HG02943 (cell line): Measurements from ENCODE around the gene CCDC18.
"Not testable (repeated sequence)": the region's sequence is repeated elsewhere in the genome, so short reads cannot be mapped to it uniquely, and the experiment has no call there.

Experiments used
- ATAC-seq: cut with Tn5 transposase; IDR thresholded peaks from one replicate; pipeline ENCODE4 v1.9.1; 2021; ENCODE audit warnings: mild to moderate bottlenecking, low read depth, moderate library complexity; ENCODE audit not compliant: unreplicated experiment

CCDC18 gene

DNA sequence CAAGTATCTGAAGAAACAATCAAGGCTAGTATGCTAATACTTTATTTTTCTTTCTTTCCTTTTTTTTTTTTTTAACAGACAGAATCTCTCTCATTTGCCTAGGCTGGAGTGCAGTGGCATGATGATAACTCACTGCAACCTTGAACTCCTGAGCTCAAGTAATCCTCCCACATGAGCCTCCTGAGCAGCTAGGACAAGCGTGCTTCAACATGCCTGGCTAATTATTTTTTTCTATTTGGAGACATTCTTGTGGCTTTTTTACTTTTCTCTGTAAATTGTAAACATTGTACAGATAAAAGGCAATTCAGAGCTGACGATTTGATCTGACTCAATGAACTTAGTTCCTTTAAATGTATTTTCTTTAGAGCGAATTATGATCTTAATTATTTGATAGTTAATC is 41.4 kb downstream of the CCDC18 start:
- ATAC-seq = no peak

DNA sequence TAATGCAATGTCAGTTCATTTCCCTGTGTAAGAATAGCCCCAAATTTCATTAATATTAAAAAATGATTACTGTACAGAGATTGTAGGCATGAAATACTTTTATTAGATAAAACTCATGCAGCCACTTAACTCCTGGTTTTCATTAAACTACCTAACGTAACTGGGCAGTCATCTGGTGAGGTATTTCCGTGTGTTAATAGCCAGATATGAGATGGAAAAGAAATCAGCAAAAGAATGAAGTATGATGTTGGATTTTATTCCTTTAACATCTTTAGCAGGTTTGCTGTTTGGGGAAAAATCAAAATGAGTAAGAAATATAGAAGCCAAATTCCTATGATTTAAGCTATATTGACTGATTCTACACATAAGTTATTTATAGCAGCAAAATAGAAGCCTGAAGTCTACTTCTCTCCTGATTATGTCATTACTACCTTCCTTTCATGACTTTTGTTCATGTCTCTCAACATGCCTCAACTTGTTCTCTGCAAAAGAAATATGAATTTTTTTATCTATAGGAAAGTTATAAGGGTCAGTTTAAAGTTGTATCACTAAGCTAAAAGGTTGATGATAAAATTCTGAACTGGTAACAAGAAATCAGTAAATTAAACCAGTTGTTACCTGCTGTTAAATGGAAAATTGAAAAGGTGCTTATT is 42.6 kb downstream of the CCDC18 start:
- ATAC-seq = no peak

DNA sequence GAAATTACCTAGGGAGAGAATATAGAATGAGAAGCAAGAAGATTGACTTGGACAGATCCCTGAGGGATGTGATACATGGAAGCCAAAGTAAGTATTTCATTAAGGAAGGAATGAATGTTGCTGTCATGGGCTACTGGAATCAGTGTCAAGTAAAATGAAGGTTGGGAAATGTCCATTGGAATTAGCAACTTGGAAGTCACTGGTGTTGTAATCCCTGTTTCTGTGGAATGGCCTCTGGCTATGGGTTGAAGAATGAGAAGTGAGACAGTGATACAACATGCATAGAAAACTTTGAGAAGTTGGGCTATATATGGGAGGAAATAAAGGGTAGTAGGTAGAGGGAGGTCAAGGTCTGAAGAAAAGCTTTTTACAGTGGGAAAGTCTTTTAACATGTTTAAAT is 54.7 kb downstream of the CCDC18 start:
- ATAC-seq = no peak

DNA sequence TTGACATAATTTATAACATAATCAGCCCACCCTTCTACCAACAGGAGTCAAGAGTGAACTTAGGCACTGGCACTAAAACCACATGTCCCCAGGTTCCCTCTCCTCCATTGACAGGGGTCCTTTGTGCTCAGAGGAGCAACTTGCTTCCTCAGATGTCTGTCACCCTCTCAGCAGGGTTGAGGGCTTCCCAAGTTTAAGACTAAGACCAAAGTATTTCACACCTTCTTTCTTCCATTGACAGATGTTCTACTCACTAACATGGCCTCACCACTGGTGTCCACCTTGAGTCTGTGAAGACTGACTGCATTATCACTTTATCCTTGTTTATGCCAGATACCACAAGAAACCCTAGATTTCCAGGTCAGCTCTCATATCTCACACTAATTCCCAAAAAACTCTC is 56.5 kb downstream of the CCDC18 start:
- ATAC-seq = no peak

DNA sequence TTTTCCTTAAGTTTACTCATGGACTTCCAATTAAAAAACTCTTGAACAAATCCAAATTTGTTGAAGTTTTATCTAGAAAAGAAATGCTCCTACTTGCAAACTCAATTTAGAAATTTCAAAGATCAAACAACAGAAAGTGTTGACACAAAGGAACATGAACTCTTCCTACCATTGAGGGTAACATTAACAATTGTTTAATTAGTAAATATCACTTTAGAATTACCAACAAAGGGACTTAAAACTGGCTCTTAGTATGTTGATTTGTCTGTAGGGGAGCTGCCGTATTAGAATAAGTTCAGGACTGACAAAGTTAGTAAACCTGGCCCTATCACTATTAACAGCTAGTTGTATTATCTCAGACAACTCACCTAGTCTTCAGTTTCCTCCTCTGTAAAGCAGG is 57.9 kb downstream of the CCDC18 start:
- no peak for ATAC-seq

DNA sequence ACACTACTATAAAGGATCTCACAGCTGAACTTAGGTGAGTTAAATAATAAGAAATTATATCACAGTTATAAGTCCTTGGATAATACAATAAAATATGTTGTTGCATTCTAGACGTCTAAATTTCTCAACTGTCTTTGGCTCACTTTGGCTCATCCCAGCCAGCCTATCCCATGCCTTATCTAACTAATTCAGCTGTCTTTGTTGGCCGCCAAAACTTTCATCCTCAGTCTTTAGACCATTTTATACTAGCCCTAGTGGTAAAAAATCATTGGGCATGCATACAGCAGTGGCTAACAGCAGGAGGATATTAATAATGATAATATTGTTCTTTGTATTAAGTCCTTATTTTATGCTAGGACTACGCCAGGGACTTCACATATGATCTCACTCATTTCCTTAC is 59.3 kb downstream of the CCDC18 start:
- ATAC-seq = no peak

DNA sequence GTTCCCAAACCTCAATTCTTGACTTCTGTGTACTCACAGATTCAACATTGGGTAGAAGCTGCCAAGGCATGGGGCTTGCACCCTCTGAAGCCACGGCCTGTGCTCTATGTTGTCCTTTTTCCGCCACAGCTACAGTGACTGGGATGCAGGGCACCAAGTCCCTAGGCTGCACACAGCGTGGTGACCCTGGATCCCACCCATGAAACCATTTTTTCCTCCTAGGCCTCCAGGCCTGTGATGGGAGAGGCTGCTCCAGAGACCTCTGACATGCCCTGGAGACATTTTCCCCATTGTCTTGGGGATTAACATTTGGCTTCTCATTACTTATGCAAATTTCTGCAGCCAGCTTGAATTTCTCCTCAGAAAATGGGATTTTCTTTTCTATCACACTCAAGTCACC is 62.7 kb downstream of the CCDC18 start:
- ATAC-seq = not testable (repeated sequence)

DNA sequence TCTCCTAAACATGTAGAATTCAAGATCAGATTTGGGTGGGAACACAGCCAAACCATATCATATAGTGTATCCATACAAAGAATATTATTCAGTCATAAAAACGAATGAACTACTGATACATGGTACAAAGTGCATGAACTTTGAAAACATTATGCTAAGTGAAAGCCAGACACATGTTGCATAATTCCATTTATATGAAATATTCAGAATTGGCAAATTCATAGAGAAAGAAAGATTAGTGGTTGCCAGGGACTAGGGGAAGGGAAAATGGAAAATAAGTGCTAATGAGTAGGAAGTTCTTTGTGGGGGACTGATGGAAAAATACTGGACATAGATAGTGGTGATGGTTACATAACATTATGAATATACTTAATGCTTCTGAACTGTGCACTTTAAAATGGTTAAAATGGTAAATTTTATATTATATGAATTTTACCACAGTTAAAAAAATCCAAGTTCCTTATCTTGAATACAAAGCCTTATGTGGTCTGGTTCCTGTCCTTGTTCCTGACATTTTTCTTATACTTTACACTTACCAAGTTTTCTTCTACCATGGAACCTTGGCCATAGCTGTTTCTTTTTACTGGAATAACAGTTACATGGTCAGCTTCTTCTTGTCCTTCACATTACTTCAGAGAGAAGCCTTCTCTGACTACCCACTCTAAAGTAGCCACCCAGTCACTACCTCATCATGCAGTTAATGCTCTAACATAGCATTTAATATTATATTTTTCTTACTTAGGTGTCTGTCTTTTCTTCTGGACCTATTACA is 64.0 kb downstream of the CCDC18 start:
- ATAC-seq = no peak

DNA sequence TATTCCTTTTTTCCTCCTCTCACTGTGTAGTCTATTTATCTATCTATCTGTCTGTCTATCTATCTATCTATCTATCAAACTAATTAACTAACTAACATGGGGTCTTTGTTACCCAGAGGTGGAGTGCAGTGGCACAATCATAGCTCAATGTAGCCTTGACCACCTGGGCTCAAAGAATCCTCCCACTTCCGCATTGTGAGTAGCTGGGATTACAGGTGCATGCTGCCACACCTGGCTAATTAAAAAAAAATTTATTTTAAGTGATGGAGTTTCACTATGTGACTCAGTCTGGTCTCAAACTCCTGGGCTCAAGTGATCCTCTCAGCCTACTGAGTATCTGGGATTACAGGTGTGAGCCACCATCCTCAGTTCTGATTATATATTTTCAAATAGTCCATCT is 71.4 kb downstream of the CCDC18 start:
- no peak for ATAC-seq

DNA sequence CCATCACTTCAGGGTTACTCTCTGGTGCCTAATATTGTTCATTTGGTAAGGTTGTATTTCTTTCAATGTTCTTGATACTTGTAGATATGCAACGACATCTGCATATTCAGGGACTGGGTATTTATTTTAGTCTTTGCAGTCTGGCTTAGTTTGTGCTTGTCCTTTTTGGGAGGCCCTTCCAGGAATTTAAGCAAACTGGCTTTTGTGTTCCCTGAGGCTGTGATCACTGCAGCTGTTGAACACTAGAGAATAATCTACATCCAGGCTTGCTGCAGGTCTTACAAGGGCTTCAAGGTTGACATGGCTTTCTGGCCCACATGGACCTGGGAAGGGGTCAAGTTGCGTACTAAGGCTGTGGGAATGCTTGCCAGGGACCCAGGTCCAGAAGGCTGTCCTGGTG is 72.1 kb downstream of the CCDC18 start:
- ATAC-seq = no peak

DNA sequence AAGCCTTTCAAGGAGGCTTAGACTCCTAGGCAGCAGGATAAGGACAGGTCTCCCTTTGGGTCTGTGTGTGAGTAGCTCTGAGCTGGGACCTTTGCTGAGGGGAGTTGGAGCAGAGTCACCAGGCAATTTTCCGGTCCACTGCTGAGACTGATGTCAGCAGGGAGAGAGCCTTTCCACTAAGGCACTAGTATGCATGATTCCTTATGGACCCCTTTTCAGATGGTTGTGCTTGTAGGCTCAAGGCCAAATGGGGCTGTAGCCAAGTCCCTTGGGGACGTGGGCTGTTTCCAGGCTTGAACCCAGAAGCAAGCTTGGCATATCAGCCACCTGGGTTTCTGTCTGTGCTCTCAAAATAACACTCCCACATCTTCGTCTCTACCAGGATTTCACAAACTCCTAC is 73.0 kb downstream of the CCDC18 start:
- ATAC-seq = no peak

DNA sequence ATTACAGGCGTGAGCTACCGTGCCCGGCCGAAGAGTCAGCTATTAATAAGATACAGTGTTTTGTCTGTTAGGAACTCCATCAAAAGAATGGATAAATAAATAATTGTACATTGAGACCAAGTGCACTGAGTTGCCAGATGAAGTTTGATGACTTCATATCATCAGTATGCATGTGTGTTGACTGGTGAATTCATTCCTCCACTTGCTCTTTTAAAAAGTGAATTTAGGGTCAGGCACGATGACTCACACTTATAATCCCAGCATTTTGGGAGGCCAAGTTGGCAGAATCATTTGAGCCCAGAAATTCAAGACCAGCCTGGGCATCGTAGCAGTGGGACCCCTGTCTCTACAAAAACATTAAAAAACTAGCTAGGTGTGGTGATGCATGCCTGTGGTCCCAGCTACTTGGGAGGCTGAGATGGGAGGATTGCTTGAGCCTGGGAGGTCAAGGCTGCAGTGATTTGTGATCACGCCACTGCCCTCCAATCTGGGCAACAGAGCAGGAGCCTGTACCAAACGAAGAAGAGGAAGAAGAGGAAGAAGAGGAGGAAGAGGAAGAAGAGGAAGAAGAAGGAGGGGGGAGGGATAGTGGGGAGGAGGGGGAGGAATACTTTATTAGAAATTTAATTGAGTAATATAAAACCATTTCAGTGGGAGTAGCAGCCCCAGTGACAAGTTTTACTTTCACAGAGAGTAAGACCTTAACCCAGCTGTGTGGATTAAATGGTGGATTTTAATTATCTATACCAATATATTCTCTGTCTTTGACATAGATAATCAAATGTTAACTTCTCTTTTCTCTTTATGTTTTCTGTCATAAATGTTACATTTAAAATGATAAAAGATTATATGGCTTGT is 74.9 kb downstream of the CCDC18 start:
- no peak for ATAC-seq

DNA sequence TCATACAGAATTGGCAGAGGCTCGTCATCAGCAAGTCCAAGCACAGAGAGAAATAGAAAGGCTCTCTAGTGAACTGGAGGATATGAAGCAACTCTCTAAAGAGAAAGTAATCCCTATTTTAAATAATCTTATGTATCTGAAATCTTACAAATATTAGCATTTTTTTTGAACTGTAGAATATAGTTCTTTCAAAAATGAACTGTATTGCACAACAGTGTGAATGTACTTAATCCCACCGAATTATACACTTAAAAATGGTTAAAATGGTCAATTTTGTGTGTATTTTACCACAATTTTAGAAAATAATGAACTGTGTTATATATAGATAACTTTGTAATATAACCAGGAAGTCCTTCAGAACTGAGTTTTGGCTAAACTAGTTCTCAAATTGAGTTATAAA is 75.9 kb downstream of the CCDC18 start:
- no peak for ATAC-seq

DNA sequence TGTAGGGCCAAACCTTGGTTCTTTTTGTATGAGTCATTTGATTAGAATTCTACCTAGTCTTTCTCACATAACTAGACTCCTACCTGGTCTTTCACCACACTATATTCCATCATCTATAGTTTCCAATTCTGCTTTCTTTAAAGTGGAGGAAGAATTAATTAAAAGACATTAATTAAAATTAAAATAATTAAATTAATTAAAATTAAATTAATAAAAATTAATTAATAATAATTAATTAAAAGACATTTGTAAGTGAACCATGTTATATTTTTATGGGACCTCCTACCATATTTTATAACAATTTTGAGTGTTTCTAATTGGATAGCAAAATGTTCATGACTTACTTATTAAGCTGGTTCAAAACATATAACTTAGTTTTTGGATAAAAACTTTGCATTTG is 77.4 kb downstream of the CCDC18 start:
- no peak for ATAC-seq

DNA sequence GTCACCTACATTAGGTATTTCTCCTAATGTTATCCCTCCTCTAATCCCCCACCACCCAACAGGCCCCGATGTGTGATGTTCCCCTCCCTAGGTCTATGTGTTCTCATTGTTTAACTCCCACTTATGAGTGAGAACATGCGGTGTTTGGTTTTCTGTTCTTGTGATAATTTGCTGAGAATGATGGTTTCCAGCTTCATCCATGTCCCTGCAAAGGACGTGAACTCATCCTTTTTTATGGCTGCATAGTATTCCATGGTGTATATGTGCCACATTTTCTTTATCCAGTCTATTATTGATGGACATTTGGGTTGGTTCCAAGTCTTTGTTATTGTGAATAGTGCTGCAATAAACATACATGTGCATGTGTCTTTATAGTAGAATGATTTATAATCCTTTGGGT is 80.2 kb downstream of the CCDC18 start:
- not testable (repeated sequence) for ATAC-seq

DNA sequence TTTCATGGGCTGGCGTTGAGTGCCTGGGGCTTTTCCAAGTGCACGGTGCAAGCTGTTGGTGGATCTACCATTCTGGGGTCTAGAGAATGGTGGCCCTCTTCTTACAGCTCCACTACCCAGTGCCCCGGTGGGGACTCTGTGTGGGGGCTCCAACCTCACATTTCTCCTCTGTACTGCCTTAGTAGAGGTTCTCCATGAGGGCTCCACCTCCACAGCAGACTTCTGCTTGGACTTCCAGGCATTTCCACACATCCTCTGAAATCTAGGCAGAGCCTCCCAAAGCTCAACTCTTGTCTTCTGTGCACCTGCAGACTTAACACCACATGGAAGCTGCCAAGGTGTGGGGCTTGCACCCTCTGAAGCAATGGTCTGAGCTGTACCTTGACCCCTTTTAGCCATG is 82.1 kb downstream of the CCDC18 start:
- ATAC-seq = no peak

DNA sequence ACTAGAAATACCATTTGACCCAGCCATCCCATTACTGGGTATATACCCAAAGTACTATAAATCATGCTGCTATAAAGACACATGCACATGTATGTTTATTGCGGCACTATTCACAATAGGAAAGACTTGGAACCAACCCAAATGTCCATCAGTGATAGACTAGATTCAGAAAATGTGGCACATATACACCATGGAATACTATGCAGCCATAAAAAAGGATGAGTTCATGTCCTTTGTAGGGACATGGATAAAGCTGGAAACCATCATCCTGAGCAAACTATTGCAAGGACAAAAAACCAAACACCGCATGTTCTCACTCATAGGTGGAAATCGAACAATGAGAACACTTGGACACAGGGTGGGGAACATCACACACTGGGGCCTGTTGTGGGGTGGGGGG is 88.4 kb downstream of the CCDC18 start:
- not testable (repeated sequence) for ATAC-seq

DNA sequence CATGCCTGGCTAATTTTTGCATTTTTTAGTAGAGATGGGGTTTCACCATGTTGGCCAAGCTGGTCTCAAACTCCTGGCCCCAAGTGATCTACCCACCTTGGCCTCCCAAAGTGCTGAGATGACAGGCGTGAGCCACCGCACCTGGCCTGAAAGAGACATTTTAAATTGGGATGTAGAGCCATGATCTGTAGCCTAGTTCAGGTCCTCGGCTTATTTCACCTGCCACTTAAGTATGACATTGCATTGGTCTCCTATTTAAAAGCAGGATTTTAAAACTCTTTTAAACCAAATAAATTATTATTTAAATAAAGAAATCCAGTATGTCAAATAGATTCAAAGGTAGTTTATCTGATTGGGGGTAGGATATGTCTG is 94.7 kb downstream of the CCDC18 start:
- not testable (repeated sequence) for ATAC-seq

DNA sequence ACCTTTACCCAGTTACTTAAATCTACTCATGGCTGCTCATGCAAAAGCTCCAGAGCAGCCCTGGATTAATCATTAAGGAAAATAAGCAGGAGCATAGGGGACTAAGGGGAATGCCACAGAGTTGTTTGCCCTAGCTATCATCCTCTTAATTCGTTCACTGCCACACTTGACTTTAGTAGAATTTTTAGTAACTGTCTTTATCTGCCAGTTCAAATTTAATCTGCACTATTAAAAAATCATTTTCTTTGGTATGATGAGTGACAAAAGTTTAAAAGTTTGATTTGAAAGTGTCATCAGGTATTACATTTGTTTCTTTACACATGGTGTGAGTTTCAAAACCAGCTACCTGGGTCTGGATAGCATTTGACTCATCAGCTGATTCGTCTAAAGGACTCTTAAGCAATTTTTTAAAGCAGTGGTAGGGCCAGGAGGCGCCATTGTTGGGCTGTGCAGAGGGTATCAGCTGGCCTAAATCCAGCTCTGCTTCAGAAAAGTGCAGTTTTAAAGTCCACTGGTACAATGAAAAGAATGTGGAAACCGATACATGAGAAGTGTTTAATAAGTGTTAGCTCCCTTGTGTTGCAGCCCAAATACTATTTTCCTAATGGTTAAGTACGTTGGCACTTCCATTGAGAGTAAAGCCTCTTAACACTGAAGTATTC is 95.2 kb downstream of the CCDC18 start:
- no peak for ATAC-seq

DNA sequence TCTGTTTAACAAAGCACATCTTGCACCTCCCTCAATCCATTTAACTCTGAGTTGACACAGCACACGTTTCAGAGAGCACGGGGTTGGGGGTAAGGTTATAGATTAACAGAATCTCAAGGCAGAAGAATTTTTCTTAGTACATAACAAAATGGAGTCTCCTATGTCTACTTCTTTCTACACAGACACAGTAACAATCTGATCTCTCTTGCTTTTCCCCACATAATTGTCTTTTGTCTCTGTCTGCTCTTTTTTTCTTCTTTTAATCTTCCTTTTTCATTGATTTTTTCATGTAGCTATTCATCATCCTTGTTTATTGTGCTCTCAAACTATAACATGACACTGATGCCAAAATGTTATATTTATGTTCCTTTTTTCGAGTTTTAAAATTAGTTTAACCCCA is 97.0 kb downstream of the CCDC18 start:
- not testable (repeated sequence) for ATAC-seq

DNA sequence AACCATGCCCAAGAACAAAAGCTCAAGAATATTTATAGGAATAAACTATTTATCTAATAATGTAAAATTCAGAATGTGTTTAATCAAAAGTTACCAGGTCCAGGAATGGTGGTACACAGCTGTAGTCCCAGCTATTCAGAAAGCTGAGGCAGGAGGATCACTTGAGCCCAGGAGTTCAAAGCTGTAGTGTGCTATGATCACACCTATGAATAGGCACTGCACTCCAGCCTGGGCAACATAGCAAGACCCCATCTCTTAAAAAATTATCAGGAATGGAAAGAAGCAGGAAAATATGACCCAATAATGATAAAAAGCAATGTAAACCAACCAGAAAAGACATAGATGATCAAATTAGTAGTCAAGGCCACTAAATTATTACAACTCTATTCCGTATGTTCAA is 103.0 kb downstream of the CCDC18 start:
- no peak for ATAC-seq
